ENCODE results near the gene FOXP1. TPM values are rescaled to one million over a fixed set of nuclear protein-coding genes. Genes with fewer than 3 reads are reported as not detected.

FOXP1 gene
- total and polyA plus RNA-seq, 9 of the 15 experiments (the other 6 are each of a cell fraction or from before 2014, with no cell fraction given): 7.7 to 34.5 (median 13.7) TPM

DNA sequence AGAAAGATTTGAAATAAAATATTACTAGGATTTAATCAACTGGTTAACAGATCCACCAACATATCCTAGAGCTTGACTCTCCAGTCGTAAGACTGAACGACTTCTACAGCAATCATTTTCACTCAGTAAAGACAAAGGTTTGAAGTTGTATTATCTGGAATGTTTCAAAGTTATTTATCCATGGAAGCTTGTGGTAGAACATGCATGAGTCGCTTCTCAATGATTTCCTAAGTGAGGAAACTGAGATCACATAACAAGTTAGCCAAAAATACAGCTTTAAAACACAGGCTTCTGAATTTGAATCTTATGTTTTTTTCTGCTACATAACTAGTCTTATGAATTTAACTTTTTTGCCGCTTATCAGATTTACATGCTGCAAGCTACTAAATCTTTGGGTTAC lies 241.8 kb downstream of the FOXP1 start:
- H3K27me3 ChIP-seq (ENCODE audit: control insufficient read depth in 2 of 2, insufficient read depth in 2 of 2, low read length in 2 of 2): no peaks in the 10 kb centered on the region
- no peaks in the 10 kb centered on the region for H4K20me1 ChIP-seq (replicated peaks; ENCODE audit: control insufficient read depth, insufficient read depth, low read length)
- no peaks in the 10 kb centered on the region for H3K9me3 ChIP-seq (replicated peaks; ENCODE audit: control insufficient read depth, insufficient read depth, low read depth, low read length)
- ChIA-PET POLR2A (no interaction called here), CTCF (ENCODE audit: low intra/inter-chr PET ratio) (no interaction called here)
- H3K27ac ChIP-seq (ENCODE audit: extremely low read depth, low read depth, low read length): no peak overlapping the region
- no peak for TF ChIP-seq EP300 (IDR thresholded peaks at IDR 0.05; ENCODE audit: low read length)
- in situ Hi-C loops (cut with MboI) (no loop called here), intact Hi-C loops (cut with micrococcal nuclease) (no loop called here)
- no peak overlapping the region for H3K4me2 ChIP-seq (ENCODE audit: insufficient read depth, low read length)
- no TSS peak for BruUV-seq (replicated peaks)
- DNase-seq (ENCODE audit: extremely low read depth in 1 of 4, low spot score in 3 of 4) (no peak), ATAC-seq (no peak), FAIRE-seq (no peak)
- 52% methylated on average over 4 of the region's 4 CpGs for WGBS (ENCODE audit: insufficient coverage, low coverage, missing lambda C conversion rate)
- H3K4me1 ChIP-seq (replicated peaks in 1 of 2; ENCODE audit: control insufficient read depth in 2 of 2, insufficient read depth in 2 of 2, low read length in 2 of 2): no peaks in the 10 kb centered on the region
- no peaks in the 10 kb centered on the region for H3K36me3 ChIP-seq (ENCODE audit: control insufficient read depth, insufficient read depth, low read length)
- H3K9me1 ChIP-seq (ENCODE audit: control insufficient read depth, insufficient read depth, low read length): no peaks in the 10 kb centered on the region
- no peak overlapping the region for H2AFZ ChIP-seq (ENCODE audit: low read depth, low read length)
- no peak overlapping the region for H3K9ac ChIP-seq (ENCODE audit: insufficient read depth in 1 of 2, low read depth in 2 of 2, low read length in 2 of 2)
- H3K79me2 ChIP-seq (ENCODE audit: control insufficient read depth, insufficient read depth, low read length): no peaks in the 10 kb centered on the region
- H3K4me3 ChIP-seq: no peak overlapping the region

DNA sequence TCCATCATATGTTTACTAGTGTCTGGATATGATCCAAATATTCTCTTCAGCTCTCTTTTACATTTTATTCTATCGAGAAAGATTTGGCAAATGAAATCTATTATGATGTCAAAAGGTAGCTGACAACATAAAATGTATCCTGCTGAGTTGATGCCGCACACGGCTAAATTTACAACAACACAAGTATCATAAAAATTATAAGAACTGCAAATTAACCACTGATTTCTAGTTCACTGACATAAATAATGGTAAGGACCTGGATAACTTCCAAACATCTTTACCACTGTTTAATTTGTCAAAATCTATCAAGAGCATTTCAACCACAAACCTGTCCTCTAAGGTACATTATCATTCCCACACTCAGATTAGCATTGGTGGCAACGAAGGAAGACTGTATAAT lies 244.5 kb downstream of the FOXP1 start:
- BruUV-seq (replicated peaks): no TSS peak
- ChIA-PET CTCF (ENCODE audit: low intra/inter-chr PET ratio) (no interaction called here), POLR2A (no interaction called here)
- DNase-seq (ENCODE audit: extremely low read depth in 1 of 4, low spot score in 3 of 4): no peak
- Histone ChIP-seq H4K20me1 (replicated peaks; ENCODE audit: control insufficient read depth, insufficient read depth, low read length) (no peaks in the 10 kb centered on the region), H3K4me3 (no peak overlapping the region), H3K9me3 (replicated peaks; ENCODE audit: control insufficient read depth, insufficient read depth, low read depth, low read length) (no peaks in the 10 kb centered on the region), H3K4me2 (ENCODE audit: insufficient read depth, low read length) (no peak overlapping the region), H3K36me3 (ENCODE audit: control insufficient read depth, insufficient read depth, low read length) (no peaks in the 10 kb centered on the region), H3K9ac (ENCODE audit: insufficient read depth in 1 of 2, low read depth in 2 of 2, low read length in 2 of 2) (no peak overlapping the region), H3K27me3 (ENCODE audit: control insufficient read depth in 2 of 2, insufficient read depth in 2 of 2, low read length in 2 of 2) (no peaks in the 10 kb centered on the region), H2AFZ (ENCODE audit: low read depth, low read length) (no peak overlapping the region), H3K9me1 (ENCODE audit: control insufficient read depth, insufficient read depth, low read length) (no peaks in the 10 kb centered on the region), H3K4me1 (replicated peaks in 1 of 2; ENCODE audit: control insufficient read depth in 2 of 2, insufficient read depth in 2 of 2, low read length in 2 of 2) (no peaks in the 10 kb centered on the region), H3K27ac (ENCODE audit: extremely low read depth, low read depth, low read length) (no peak overlapping the region), H3K79me2 (ENCODE audit: control insufficient read depth, insufficient read depth, low read length) (no peaks in the 10 kb centered on the region)
- in situ Hi-C loops (cut with MboI) (no loop called here), intact Hi-C loops (cut with micrococcal nuclease) (no loop called here)
- FAIRE-seq: no peak
- 48% methylated on average over 4 of the region's 4 CpGs for WGBS (ENCODE audit: insufficient coverage, low coverage, missing lambda C conversion rate)
- ATAC-seq: no peak
- TF ChIP-seq, protein P1, sequence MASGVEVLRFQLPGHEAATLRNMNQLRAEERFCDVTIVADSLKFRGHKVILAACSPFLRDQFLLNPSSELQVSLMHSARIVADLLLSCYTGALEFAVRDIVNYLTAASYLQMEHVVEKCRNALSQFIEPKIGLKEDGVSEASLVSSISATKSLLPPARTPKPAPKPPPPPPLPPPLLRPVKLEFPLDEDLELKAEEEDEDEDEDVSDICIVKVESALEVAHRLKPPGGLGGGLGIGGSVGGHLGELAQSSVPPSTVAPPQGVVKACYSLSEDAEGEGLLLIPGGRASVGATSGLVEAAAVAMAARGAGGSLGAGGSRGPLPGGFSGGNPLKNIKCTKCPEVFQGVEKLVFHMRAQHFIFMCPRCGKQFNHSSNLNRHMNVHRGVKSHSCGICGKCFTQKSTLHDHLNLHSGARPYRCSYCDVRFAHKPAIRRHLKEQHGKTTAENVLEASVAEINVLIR (CRISPR knock-in tag; IDR thresholded peaks at IDR 0.05): no peak
- TF ChIP-seq HOXB6 (CRISPR knock-in tag; IDR thresholded peaks at IDR 0.05; ENCODE audit: borderline replicate concordance) (no peak), ZNF146 (CRISPR knock-in tag; IDR thresholded peaks at IDR 0.05; ENCODE audit: unreplicated experiment) (no peak), NONO (IDR thresholded peaks at IDR 0.05; ENCODE audit: low read depth in 2 of 2, low read length in 1 of 2) (no peak)
- TF ChIP-seq, protein P2, sequence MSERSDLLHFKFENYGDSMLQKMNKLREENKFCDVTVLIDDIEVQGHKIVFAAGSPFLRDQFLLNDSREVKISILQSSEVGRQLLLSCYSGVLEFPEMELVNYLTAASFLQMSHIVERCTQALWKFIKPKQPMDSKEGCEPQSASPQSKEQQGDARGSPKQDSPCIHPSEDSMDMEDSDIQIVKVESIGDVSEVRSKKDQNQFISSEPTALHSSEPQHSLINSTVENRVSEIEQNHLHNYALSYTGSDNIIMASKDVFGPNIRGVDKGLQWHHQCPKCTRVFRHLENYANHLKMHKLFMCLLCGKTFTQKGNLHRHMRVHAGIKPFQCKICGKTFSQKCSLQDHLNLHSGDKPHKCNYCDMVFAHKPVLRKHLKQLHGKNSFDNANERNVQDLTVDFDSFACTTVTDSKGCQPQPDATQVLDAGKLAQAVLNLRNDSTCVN (CRISPR knock-in tag; IDR thresholded peaks at IDR 0.05): no peak
